Pancreas (tissue), 10 donors: ENCODE results near the gene FRYL. TPM values are rescaled to one million over a fixed set of nuclear protein-coding genes. Genes with fewer than 3 reads are reported as not detected.
"Not testable (repeated sequence)": the region's sequence is repeated elsewhere in the genome, so short reads cannot be mapped to it uniquely, and the experiment has no call there.

ENCODE experiments used
- ATAC-seq, 4 donors: fragments of 200-7000 bp; cut with Tn5 transposase; one replicate each; pipeline versions ENCODE4 v1.8.0 to v1.9.1; 2020; ENCODE audit warnings: mild to moderate bottlenecking in 4 of 4, moderate library complexity in 4 of 4
- DNase-seq, 6 donors: peaks; one replicate each; pipeline ENCODE4 v3.0.0-alpha.2; 2020
- FAIRE-seq: peaks from 2 replicates; lab custom pipeline; 2012; peaks lifted over from hg19 to GRCh38; lab: Jason Lieb, UNC
- H3K27ac ChIP-seq, 4 donors: fragments of 200-600 bp; sonication (generic); 1 replicate in 3 of 4; 2 replicates in 1 of 4; pipeline versions ENCODE4 v1.5.0 to v1.8.0; 2020
- H3K27me3 ChIP-seq, 4 donors: fragments of 200-600 bp; one replicate each; pipeline ENCODE4 v1.8.0; 2021
- H3K36me3 ChIP-seq, 3 donors: fragments of 200-600 bp; sonication (generic) in 1 of 3; one replicate each; pipeline versions ENCODE4 v1.5.0 to v1.8.0; 2020 to 2021
- H3K4me1 ChIP-seq, 3 donors: fragments of 200-600 bp; one replicate each; pipeline ENCODE4 v1.8.0; 2021
- H3K4me3 ChIP-seq, 4 donors: fragments of 200-600 bp; sonication (generic) in 2 of 4; one replicate each; pipeline versions ENCODE4 v1.5.0 to v1.8.0; 2020 to 2021
- H3K9me3 ChIP-seq, 4 donors: fragments of 200-600 bp; one replicate each; pipeline ENCODE4 v1.8.0; 2021
- CTCF ChIP-seq, 4 donors: fragments of 200-600 bp; sonication (generic) in 3 of 4; IDR thresholded peaks; one replicate each; pipeline versions ENCODE4 v1.5.0 to v1.8.0; 2021; ENCODE audit warnings: antibody characterized with exemption in 4 of 4
- WGBS, 2 donors: extraction: QIAGEN DNeasy Blood & Tissue Kit; methylation state at CpG; one replicate each; pipeline ENCODE4 v1.1.7; 2013; 5-methylcytosine and 5-hydroxymethylcytosine counted together
- intact Hi-C, 3 donors: fragments of 100-400 bp; cut with DNase I; formaldehyde crosslinking; loops; one replicate each; pipeline versions ENCODE4 v1.11.1 to v1.14.2; 2022
- polyA plus RNA-seq, 2 donors: library from polyadenylated mRNA; stranded (reverse); fragments of 200-250 nt; gene quantifications; one replicate each; pipeline ENCODE4 v1.2.3, GENCODE V29; 2013
- total RNA-seq, 6 donors: library from RNA; stranded (reverse); fragmentation: NEBNext Ultra II Directional in 4 of 6; extraction: Animal tissue kit (Norgen Biotek cat#: 25700) in 4 of 6; gene quantifications; one replicate each; pipeline versions ENCODE4 v1.2.1 to v1.2.4, GENCODE V29; 2021 to 2023
- donor health status: healthy with polysubstance abuse.
- donor health status: DM: no; HTN: no; CAD: no; lungs with moderate emphysema.
- donor health status: DM: no; HTN: no; CAD: no.
- donor health status: control.
- donor health status: control.
- donor health status: Bipolar disorder and iron deficiency.
- donor health status: DM: yes; HTN: yes; CAD: no.
- donor health status: DM: no; HTN: no; CAD: no.
- donor health status: DM: no; HTN: no; CAD: no.
- donor health status: DM: yes; HTN: yes; CAD: no.

The FRYL gene
- total and polyA plus RNA-seq, 8 donors, result 9.1 to 38.7 (median 20.7) TPM

DNA sequence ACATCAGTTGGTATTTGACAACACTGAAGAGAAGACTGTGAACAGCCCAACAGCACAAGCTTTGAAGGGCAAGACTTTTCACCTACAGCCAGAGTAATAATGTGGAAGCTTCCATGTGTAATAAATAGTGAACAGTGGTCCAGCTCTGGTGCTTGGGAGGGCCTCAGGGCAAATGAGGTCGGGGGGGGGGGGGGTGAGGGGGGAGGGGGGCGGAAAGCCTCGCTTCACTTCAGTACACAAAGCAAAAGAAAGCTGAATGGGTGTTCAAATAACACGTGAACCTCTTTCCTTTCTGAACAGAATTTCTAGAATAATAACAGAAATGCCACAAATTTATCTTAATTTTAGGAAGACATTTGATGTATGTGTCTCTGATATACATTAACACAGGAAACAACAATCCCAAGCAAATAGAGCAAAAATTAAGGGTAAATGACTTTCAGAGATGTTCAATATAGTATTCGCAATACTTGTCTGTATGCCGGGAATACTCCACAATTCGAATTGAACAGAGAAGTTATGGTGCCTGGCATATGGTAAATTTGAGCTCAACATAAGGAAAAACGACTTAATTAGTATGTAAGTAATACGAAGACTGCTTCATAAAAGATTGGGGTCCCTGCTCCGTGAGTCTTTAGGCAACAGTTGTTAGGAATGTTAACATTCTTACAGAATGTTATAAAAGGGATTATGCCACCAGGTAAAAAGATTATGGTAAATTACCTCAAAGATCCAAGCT, 92.6 kb downstream of the FRYL start:
- no peak for FAIRE-seq
- Histone ChIP-seq H3K36me3 (no peaks in the 10 kb centered on the region), H3K27me3 (no peaks in the 10 kb centered on the region), H3K27ac (no peak overlapping the region), H3K9me3 (no peaks in the 10 kb centered on the region), H3K4me1 (peaks cover 5 to 10% (median 7%) of the 10 kb centered on the region in 3 donors), H3K4me3 (no peak overlapping the region)
- intact Hi-C loops, result no loop called here
- 92 to 96% methylated on average over 9 of the region's 10 CpGs for WGBS, 2 donors
- ATAC-seq, result no peak
- no peak for DNase-seq
- TF ChIP-seq CTCF (IDR thresholded peaks at IDR 0.05), result no peak

DNA sequence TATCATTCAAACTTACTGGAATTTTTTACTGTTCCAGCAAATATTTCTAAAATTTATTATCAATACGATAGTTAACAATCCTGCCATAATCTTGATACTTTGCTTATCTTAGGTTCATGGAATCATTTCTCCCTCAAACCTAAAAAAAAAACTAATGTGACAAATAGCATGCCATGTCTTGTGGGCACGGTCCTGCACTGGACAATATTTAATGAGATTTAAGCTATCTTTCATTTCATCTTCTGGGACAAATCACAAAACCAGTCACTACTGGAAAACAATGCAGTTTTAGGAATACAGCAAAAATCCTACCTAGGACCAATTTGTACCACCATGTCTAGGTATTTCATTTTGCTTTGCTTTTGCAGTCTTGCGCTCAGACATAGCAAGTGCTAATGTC, 93.7 kb downstream of the FRYL start:
- FAIRE-seq, result no peak
- Histone ChIP-seq H3K27me3 (no peaks in the 10 kb centered on the region), H3K27ac (no peak overlapping the region), H3K36me3 (no peaks in the 10 kb centered on the region), H3K9me3 (no peaks in the 10 kb centered on the region), H3K4me3 (no peak overlapping the region), H3K4me1 (peaks cover 5 to 16% (median 10%) of the 10 kb centered on the region in 3 donors)
- no peak for DNase-seq
- intact Hi-C loops, result no loop called here
- WGBS, 2 donors, result 80 to 84% methylated on average over 3 of the region's 3 CpGs
- TF ChIP-seq CTCF (IDR thresholded peaks at IDR 0.05), result no peak
- no peak for ATAC-seq

GRCh38 chr4:48683784-48684666, 96.1 kb downstream of the FRYL start:
- WGBS, 2 donors, result 62 to 69% methylated on average over 1 of the region's 1 CpG
- no peaks in the 10 kb centered on the region for H3K27me3 ChIP-seq
- intact Hi-C loops, result no loop called here
- DNase-seq (no peak), ATAC-seq (no peak), FAIRE-seq (no peak)
- no peak overlapping the region for H3K4me3 ChIP-seq
- no peak for TF ChIP-seq CTCF (IDR thresholded peaks at IDR 0.05)
- peaks cover 4 to 14% (median 8%) of the 10 kb centered on the region in 3 donors for H3K4me1 ChIP-seq
- no peak overlapping the region for H3K27ac ChIP-seq
- no peaks in the 10 kb centered on the region for H3K36me3 ChIP-seq
- H3K9me3 ChIP-seq, result no peaks in the 10 kb centered on the region

- H3K27ac ChIP-seq, H3K4me3 ChIP-seq, FAIRE-seq, H3K9me3 ChIP-seq, ATAC-seq, DNase-seq, intact Hi-C loops, H3K36me3 ChIP-seq, H3K27me3 ChIP-seq: not testable (repeated sequence)
- WGBS, 2 donors, result 83 to 88% methylated on average over 3 of the region's 3 CpGs
- peaks cover 4 to 14% (median 8%) of the 10 kb centered on the region in 3 donors for H3K4me1 ChIP-seq
Measured at GRCh38 chr4:48682870-48683269, 97.2 kb downstream of the FRYL start.

DNA sequence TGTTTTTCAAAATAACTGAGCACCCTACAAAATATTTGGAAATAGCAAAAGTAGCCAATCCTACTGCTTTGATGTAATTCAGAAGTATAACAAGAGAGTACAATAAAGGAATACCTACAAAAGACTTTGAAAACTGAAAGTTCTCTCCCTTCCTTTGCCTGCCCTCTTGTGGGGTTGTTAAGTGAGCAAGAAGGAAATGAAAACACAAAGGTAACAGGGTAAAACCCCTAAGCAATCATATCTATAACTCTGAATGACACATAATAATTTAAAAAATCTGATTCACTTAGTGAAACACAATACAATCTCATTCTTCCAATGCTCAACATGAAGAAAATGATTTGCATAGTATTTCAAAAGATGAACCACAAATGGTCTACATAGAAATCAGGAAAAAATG, 98.2 kb downstream of the FRYL start:
- FAIRE-seq (peak; percentile 88), ATAC-seq (peak; percentile 83 to 95 (median 88)), DNase-seq (no peak)
- intact Hi-C loops, result no loop called here
- Histone ChIP-seq H3K9me3 (no peaks in the 10 kb centered on the region), H3K4me1 (peaks cover 4 to 14% (median 8%) of the 10 kb centered on the region in 3 donors), H3K4me3 (no peak overlapping the region), H3K27ac (peak overlapping the region in 1 of 4 donors; percentile 6), H3K36me3 (no peaks in the 10 kb centered on the region), H3K27me3 (no peaks in the 10 kb centered on the region)
- peak in 2 of 4 donors; percentile 17 to 19 for TF ChIP-seq CTCF (IDR thresholded peaks at IDR 0.05)
